Measurements from ENCODE around the gene ARRB1. TPM values are rescaled to one million over a fixed set of nuclear protein-coding genes. Genes with fewer than 3 reads are reported as not detected.

The ARRB1 gene
- total RNA-seq, 2 donors from 2014 or later: 41.7 to 128 TPM

DNA sequence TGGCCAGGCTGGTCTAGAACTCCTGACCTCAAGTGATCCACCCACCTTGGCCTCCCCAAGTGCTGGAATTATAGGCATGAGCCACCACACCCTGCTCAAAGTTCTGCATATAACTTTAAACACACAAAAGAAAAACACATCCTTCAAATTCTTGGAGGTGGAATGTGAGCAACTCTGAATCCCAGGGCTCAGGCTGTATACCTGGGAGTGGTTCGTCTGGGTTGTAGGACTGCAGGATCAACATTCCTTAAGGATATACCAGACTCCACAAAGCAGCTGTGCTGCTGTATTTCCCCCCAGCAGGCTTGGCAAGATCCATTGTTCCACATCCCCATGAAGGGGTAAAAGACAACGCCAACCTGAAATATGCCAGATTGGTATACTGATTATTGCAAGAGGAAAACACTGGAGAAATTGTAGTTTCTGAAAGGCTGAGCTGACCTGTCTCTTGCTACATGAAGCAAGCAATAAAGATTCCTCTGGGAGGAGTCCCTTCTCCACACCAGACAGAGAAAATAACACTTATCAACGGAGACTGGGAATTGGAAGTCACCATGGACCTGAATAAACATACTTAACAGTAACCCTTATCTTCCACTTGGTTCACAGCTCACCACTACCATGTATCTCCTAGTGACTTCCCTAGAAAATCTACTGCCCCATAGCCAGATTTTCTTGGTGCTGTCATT, 35.6 kb upstream of the ARRB1 start:
- Histone ChIP-seq H3K27me3 (ENCODE audit: control insufficient read depth, insufficient read depth, low read length, poor library complexity, severe bottlenecking) (no peaks in the 10 kb centered on the region), H3K36me3 (ENCODE audit: control insufficient read depth, insufficient read depth, low read length) (no peaks in the 10 kb centered on the region), H3K9ac (ENCODE audit: extremely low read depth, low read length, poor library complexity, severe bottlenecking) (peak overlapping the region; percentile 38), H3K9me3 (ENCODE audit: control insufficient read depth, low read length) (no peaks in the 10 kb centered on the region), H3K4me1 (ENCODE audit: control insufficient read depth, insufficient read depth, low read length) (peaks cover 8% of the 10 kb centered on the region), H3K4me3 (ENCODE audit: low read length) (no peak overlapping the region), H3K27ac (ENCODE audit: low read depth, low read length) (no peak overlapping the region)
- Mint-ChIP-seq H3K9me3 (no peaks in the 10 kb centered on the region), H3K4me3 (no peak overlapping the region), H3K27me3 (ENCODE audit: insufficient read depth) (no peaks in the 10 kb centered on the region), H3K27ac (peak overlapping the region; percentile 86), H3K4me1 (peaks cover 20% of the 10 kb centered on the region), H3K36me3 (ENCODE audit: low read depth) (no peaks in the 10 kb centered on the region)
- TF ChIP-seq, protein P1, sequence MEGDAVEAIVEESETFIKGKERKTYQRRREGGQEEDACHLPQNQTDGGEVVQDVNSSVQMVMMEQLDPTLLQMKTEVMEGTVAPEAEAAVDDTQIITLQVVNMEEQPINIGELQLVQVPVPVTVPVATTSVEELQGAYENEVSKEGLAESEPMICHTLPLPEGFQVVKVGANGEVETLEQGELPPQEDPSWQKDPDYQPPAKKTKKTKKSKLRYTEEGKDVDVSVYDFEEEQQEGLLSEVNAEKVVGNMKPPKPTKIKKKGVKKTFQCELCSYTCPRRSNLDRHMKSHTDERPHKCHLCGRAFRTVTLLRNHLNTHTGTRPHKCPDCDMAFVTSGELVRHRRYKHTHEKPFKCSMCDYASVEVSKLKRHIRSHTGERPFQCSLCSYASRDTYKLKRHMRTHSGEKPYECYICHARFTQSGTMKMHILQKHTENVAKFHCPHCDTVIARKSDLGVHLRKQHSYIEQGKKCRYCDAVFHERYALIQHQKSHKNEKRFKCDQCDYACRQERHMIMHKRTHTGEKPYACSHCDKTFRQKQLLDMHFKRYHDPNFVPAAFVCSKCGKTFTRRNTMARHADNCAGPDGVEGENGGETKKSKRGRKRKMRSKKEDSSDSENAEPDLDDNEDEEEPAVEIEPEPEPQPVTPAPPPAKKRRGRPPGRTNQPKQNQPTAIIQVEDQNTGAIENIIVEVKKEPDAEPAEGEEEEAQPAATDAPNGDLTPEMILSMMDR (conservative IDR thresholded peaks at IDR 0.05): no peak
- no peak for DNase-seq
- 68 to 70% methylated on average over 3 of the region's 3 CpGs for WGBS, 2 experiments (ENCODE audit: insufficient coverage in 1 of 2, insufficient read length in 1 of 2)

DNA sequence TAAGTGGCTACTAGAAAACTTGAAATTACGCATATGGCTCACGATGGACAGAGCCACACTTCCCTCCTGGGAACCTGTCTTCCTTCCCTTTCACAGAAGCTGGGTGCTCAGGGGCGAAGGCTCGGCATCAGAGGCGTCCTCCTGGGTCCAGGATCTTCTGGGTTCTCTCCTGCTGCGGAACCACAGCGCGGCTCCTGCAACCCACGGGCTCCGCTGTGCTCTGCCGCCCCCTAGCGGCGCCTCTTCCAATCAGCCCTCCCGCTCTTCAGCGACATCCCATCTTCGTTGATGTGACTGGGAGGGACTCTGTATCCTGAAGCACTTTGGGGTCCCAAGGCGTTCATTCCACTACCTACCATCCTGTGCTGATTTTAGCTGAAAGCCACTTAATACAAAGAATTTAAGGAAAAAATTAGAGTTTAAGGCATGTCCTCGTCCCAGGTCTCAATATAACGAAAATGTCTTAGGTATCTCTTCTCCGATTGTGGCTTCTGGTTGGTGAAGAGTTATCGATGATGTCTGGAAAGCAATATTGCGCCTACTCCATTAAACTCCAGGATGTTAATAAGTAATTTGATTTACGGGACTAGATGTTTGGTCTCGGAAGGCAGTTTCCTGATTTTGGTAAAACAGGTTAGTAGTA, 33.1 kb upstream of the ARRB1 start:
- Mint-ChIP-seq H3K36me3 (ENCODE audit: low read depth) (no peaks in the 10 kb centered on the region), H3K4me3 (no peak overlapping the region), H3K9me3 (no peaks in the 10 kb centered on the region), H3K27me3 (ENCODE audit: insufficient read depth) (no peaks in the 10 kb centered on the region), H3K27ac (peak overlapping the region; percentile 52), H3K4me1 (peaks cover 24% of the 10 kb centered on the region)
- no peak overlapping the region for H3K4me3 ChIP-seq (ENCODE audit: low read length)
- H3K27ac ChIP-seq (ENCODE audit: low read depth, low read length): no peak overlapping the region
- no peak overlapping the region for H3K9ac ChIP-seq (ENCODE audit: extremely low read depth, low read length, poor library complexity, severe bottlenecking)
- DNase-seq: peak; percentile 95
- no peaks in the 10 kb centered on the region for H3K9me3 ChIP-seq (ENCODE audit: control insufficient read depth, low read length)
- H3K36me3 ChIP-seq (ENCODE audit: control insufficient read depth, insufficient read depth, low read length): no peaks in the 10 kb centered on the region
- TF ChIP-seq, protein P1 (conservative IDR thresholded peaks at IDR 0.05): peak; percentile 100
- 33 to 63% methylated on average over 13 to 24 of the region's 24 CpGs for WGBS, 2 experiments (ENCODE audit: insufficient coverage in 1 of 2, insufficient read length in 1 of 2)
- H3K27me3 ChIP-seq (ENCODE audit: control insufficient read depth, insufficient read depth, low read length, poor library complexity, severe bottlenecking): no peaks in the 10 kb centered on the region
- peaks cover 8% of the 10 kb centered on the region for H3K4me1 ChIP-seq (ENCODE audit: control insufficient read depth, insufficient read depth, low read length)

DNA sequence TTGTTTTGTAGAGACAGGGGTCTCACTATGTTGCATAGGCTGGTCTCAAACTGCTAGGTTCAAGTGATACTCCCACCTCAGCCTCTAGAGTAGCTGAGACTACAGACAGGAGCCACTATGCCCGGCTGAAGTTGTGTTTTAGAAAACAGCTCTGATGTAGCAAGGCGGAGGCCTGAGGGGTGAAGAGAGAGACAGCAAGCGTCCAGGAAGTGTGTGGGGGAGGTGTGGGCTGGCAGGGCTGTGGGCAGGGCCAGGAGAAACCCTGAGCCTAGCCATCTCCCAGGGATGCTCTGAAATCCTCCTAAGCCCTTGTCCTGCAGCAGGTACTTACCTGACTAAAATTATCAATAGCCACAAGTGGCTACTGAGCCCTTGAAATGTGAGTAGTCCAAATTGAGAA, 31.8 kb upstream of the ARRB1 start:
- no peaks in the 10 kb centered on the region for H3K9me3 ChIP-seq (ENCODE audit: control insufficient read depth, low read length)
- no peaks in the 10 kb centered on the region for H3K36me3 ChIP-seq (ENCODE audit: control insufficient read depth, insufficient read depth, low read length)
- WGBS, 2 experiments (ENCODE audit: insufficient coverage in 1 of 2, insufficient read length in 1 of 2): 30 to 43% methylated on average over 2 to 3 of the region's 3 CpGs
- no peaks in the 10 kb centered on the region for H3K27me3 ChIP-seq (ENCODE audit: control insufficient read depth, insufficient read depth, low read length, poor library complexity, severe bottlenecking)
- TF ChIP-seq, protein P1 (conservative IDR thresholded peaks at IDR 0.05): no peak
- Mint-ChIP-seq H3K4me3 (no peak overlapping the region), H3K36me3 (ENCODE audit: low read depth) (no peaks in the 10 kb centered on the region), H3K9me3 (no peaks in the 10 kb centered on the region), H3K27ac (peak overlapping the region; percentile 36), H3K4me1 (peaks cover 24% of the 10 kb centered on the region), H3K27me3 (ENCODE audit: insufficient read depth) (no peaks in the 10 kb centered on the region)
- no peak overlapping the region for H3K9ac ChIP-seq (ENCODE audit: extremely low read depth, low read length, poor library complexity, severe bottlenecking)
- H3K4me3 ChIP-seq (ENCODE audit: low read length): no peak overlapping the region
- peaks cover 4% of the 10 kb centered on the region for H3K4me1 ChIP-seq (ENCODE audit: control insufficient read depth, insufficient read depth, low read length)
- DNase-seq: peak; percentile 91
- H3K27ac ChIP-seq (ENCODE audit: low read depth, low read length): no peak overlapping the region

All from endodermal cell (in vitro differentiated cells).